ENCODE data around the gene HOXA3. TPM values are rescaled to one million over a fixed set of nuclear protein-coding genes. Genes with fewer than 3 reads are reported as not detected.

The HOXA3 gene
- total and polyA plus RNA-seq, 8 donors, result 0.87 to 42.6 (median 5.0) TPM

DNA sequence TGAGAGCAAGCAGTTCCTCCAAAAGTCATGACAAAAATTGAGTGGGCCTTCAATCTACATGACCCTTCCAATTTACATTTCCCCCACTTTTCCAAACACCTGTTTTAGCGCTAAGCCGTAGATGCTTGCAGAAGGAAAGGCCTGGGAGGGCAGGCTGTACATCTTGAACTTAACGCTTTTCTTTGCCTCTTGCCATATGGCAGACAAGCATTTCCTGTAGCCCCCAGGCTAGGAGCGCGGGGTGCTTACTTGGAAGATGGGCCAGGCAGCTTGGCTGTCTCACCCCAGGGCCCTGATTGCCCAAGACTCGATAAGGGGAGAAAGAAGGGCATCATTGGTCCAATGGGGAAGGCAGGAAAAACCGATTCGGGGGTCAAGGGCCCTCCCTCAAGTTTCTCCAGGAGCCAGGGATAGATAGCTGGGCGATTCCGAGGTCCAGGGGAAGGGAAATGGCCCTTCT, 20.0 kb upstream of the HOXA3 start:
- 8 to 23% (median 13%) methylated on average over 10 of the region's 10 CpGs for WGBS, 5 donors
- no peak overlapping the region for H3K27ac ChIP-seq

GRCh38 chr7:27171637-27172314, 19.4 kb upstream of the HOXA3 start:
- H3K36me3 ChIP-seq, result no peaks in the 10 kb centered on the region
- no peak overlapping the region for H3K27ac ChIP-seq
- DNase-seq, result no peak
- WGBS, 5 donors, result 9 to 12% (median 11%) methylated on average over 30 of the region's 30 CpGs
- peaks cover 27 to 49% (median 45%) of the 10 kb centered on the region in 4 donors for H3K4me1 ChIP-seq
- H3K9me3 ChIP-seq, result peaks cover 0 to 18% (median 0%) of the 10 kb centered on the region in 4 donors
- H3K27me3 ChIP-seq, result peaks cover 61 to 100% (median 100%) of the 10 kb centered on the region in 3 donors
- intact Hi-C loops (cut with DNase I; ENCODE audit: low total_unique reads), result loop anchor here (10.0 kb wide), 1 partner anchor 1297 kb away; no protein-coding TSS in a partner anchor
- TF ChIP-seq EP300 (IDR thresholded peaks at IDR 0.05), result no peak
- no peak for TF ChIP-seq CTCF (IDR thresholded peaks at IDR 0.05)
- TF ChIP-seq POLR2AphosphoS5 (IDR thresholded peaks at IDR 0.05), result no peak
- no peak for TF ChIP-seq POLR2A (IDR thresholded peaks at IDR 0.05)
- H3K4me3 ChIP-seq, result peak overlapping the region in 1 of 4 donors; percentile 3

More for the DNA sequence above, 20.0 kb upstream of the HOXA3 start:
- no peaks in the 10 kb centered on the region for H3K36me3 ChIP-seq
- TF ChIP-seq POLR2A (IDR thresholded peaks at IDR 0.05) (no peak), POLR2AphosphoS5 (IDR thresholded peaks at IDR 0.05) (no peak), CTCF (IDR thresholded peaks at IDR 0.05) (no peak), EP300 (IDR thresholded peaks at IDR 0.05) (no peak)
- peaks cover 60 to 100% (median 100%) of the 10 kb centered on the region in 3 donors for H3K27me3 ChIP-seq
- H3K4me1 ChIP-seq, result peaks cover 27 to 46% (median 42%) of the 10 kb centered on the region in 4 donors
- H3K9me3 ChIP-seq, result peaks cover 0 to 18% (median 0%) of the 10 kb centered on the region in 4 donors
- peak overlapping the region in 1 of 4 donors; percentile 54 for H3K4me3 ChIP-seq
- intact Hi-C loops (cut with DNase I; ENCODE audit: low total_unique reads), result loop anchor here (10.0 kb wide), 1 partner anchor 1298 kb away; no protein-coding TSS in a partner anchor
- no peak for DNase-seq

DNA sequence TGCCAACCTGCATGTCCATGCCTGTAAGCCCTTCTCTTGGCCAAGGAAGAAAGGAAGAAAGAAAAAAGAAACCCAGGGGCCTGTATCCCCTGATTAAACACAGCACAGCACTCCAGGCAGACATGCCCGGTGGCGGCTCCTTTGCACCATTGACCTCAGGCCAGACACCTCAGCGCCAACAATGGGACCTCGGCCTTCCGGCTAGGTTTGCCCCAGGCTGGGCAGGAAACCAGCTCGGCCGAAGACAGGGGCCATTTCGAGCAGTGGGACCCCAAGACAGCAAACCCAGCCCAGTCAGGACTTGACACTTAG, 18.9 kb upstream of the HOXA3 start:
- DNase-seq, result no peak
- Histone ChIP-seq H3K36me3 (no peaks in the 10 kb centered on the region), H3K27ac (no peak overlapping the region)

More for the DNA sequence above, 18.9 kb upstream of the HOXA3 start:
- peaks cover 66 to 100% (median 100%) of the 10 kb centered on the region in 3 donors for H3K27me3 ChIP-seq
- H3K4me3 ChIP-seq, result no peak overlapping the region
- peaks cover 27 to 54% (median 50%) of the 10 kb centered on the region in 4 donors for H3K4me1 ChIP-seq
- TF ChIP-seq CTCF (IDR thresholded peaks at IDR 0.05) (no peak), POLR2AphosphoS5 (IDR thresholded peaks at IDR 0.05) (no peak), EP300 (IDR thresholded peaks at IDR 0.05) (no peak), POLR2A (IDR thresholded peaks at IDR 0.05) (no peak)
- intact Hi-C loops (cut with DNase I; ENCODE audit: low total_unique reads), result loop anchor here (10.0 kb wide), 1 partner anchor 1296 kb away; no protein-coding TSS in a partner anchor
- peaks cover 0 to 20% (median 2%) of the 10 kb centered on the region in 4 donors for H3K9me3 ChIP-seq
- WGBS, 5 donors, result 7 to 15% (median 8%) methylated on average over 8 of the region's 8 CpGs
